NCI-H345 (cell line): ENCODE measurements around the gene GPRC5B.

Experiments
- DNase-seq: peaks from one replicate; lab custom pipeline; 2025; lab: John Stamatoyannopoulos, UW

The GPRC5B gene

DNA sequence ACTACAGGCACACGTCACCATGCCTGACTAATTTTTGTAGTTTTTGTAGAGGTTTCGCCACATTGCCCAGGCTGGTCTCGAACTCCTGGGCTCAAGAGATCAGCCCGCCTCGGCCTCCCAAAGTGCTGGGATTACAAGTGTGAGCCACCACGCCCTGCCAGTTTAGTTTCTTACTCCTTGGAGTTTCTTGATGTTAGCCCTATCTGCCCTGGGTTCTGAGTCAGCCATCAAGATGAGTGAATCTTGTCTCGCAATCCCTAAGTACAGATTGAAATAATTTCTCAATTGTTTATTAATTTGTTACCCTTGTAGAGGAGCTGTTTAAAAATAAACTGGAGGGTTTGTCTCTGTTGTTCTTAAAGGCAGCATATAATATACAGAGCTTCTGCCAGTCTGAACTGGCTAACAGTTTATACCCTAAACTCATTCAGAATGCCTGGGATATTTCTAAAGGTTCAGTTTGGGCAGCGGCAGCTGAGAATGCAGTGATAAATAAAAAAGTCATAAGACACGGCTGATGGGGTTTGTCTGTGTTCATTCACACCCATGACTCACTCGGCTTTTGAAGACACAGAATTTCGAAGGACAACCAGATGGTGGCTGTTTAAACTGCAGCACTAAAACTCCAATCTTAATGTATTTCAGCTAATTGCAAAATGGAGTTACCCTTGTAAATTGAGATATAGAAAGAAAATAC lies 39.6 kb downstream of the GPRC5B start:
- no peak for DNase-seq

DNA sequence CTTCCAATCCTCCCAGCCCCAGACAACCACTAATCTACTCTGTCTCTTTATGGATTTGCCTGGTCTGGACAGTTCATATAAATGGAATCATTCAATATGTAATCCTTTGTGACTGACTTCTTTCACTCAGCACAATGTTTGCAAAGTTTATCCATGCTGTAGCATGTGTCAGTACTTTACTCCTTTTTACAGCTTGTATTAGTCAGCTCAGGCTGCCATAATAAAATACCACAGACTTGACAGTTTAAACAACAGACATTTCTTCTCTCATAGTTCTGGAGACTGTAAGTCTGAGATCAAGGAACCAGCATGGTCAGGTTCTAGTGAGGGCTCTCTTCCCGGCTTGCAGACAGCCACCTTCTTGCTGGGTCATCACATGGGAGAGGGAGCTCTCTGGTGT lies 41.3 kb downstream of the GPRC5B start:
- DNase-seq, result no peak

- DNase-seq, result no peak
These were observed 42.1 kb downstream of the GPRC5B start for GRCh38 chr16:19842426-19843157.

GRCh38 chr16:19841184-19841583 lies 43.5 kb downstream of the GPRC5B start:
- no peak for DNase-seq

- DNase-seq, result peak; percentile 57
These were observed 44.0 kb downstream of the GPRC5B start for GRCh38 chr16:19840524-19841110.

- no peak for DNase-seq
These were observed 46.5 kb downstream of the GPRC5B start for GRCh38 chr16:19837984-19838707.

- DNase-seq, result no peak
These were observed 47.2 kb downstream of the GPRC5B start for GRCh38 chr16:19837331-19837980.

DNA sequence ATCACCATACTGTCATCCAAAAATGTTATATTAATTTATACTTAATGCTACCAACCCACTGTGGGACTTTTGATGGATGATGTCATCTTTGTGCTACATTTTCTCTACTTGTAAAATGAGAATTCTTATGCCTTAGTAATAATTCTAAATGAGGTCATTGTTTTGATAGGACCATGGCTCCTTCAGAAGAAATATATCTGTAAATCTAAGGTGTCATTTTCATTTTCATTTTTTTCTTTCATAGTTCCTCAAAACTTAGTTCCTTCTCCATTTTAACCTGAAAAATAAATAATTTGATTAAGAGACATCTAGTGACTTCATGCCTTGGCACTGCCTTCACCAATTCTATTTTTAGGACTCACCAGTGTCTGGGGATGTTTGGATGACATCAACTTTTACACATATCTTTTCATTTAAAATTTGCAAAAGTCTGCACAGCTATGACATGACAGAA lies 48.7 kb downstream of the GPRC5B start:
- no peak for DNase-seq

GRCh38 chr16:19835196-19835595 lies 49.5 kb downstream of the GPRC5B start:
- DNase-seq, result no peak

- DNase-seq, result no peak
These were observed 51.1 kb downstream of the GPRC5B start for GRCh38 chr16:19833581-19833980.

GRCh38 chr16:19833176-19833575 lies 51.5 kb downstream of the GPRC5B start:
- no peak for DNase-seq

DNA sequence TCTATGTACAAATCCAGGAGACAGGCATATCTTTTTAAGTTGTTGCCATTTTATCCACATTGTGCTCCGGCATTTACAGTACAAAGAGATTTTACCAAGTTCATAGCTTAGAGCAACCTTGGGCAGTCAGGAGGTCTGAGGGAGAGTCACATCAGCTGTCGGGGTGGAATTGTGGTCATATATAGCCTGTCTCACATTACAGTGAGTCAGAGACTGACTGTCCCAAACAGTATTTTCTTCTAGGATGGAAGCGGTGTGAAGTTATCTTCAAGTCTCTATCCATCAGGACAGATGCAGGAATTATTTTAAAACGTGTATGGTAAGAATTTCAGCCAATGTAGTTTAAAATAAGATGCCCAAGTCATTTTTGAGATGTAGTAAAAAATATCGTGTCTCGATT lies 53.0 kb downstream of the GPRC5B start:
- no peak for DNase-seq

GRCh38 chr16:19830902-19831560 lies 53.6 kb downstream of the GPRC5B start:
- DNase-seq, result no peak

DNA sequence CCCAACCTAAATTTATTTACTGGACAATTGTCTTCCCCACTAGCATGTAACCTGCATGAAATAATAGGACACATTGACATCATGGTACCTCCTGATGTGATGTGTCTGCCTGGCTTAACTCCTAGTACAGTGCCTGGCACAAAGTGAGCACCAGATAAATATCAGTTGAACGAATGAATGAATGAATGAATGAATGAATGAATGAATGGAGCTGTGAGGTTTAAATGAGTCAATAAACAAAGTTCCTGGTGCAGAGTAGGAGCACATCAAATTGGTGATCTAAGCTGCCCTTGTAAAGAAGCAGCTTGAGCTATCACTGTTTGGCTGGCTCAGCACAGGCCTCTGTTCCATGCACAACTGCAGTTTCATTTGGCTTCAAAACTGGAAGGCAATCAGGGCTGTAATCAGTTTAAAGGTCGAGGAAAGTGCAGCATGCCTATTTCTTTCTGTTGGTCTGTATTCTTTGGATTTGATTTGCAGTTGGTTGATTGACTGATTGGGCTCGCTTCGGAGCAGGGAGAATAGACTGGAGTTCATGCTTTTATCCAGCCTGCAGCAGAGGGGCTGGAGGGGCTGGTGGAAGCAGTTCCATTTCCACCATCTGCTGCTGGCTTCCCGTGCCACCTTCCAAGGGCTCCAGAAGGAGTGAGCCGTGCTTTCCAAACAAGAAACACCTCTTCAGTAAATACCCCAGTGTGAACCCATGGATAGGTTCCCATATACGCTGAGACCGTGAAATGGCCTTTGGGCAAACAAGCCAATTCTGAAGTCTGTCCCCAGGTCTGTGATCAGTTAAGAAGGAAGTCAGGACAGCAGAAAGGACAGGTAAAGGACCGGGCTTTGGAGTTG lies 54.6 kb downstream of the GPRC5B start:
- DNase-seq, result no peak

GRCh38 chr16:19824216-19824615 lies 60.4 kb downstream of the GPRC5B start:
- DNase-seq, result no peak

- no peak for DNase-seq
These were observed 61.3 kb downstream of the GPRC5B start for GRCh38 chr16:19823322-19823721.

DNA sequence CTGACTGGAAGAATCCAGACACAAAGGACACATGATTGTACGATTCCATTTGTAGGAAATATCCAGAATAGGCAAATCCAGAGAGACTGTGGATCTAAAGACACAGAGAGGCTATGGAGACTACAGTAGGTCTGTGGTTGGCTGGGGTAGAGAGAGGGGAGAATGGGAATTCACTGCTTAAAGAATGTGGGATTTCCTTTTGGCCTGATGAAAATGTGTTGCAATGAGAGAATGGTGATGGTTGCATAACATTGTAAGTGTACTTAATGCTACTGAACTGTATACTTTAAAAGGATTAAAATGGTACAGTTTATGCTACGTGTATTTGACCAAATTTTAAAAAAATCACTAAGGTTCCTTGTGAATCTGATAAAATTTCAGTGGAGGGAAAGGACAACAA lies 62.1 kb downstream of the GPRC5B start:
- DNase-seq, result no peak

DNA sequence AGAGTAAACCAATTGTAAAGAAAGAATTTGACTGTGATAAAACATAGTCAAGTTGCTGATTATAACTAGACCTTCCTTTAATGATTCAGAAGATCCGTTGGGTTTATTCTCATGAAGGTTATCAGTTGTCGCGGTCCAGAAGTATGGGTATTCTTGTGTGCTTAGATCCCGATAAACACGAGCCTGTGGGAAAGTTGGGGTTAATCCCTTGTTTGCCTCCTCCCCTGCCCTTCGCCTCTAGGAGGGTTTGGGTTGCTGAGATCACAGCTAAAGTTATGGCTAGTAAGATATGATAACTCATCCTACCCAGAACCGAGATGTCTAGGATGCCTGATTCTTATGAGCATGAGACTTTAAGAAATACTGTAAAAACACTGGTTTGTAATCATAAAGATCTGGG lies 66.8 kb downstream of the GPRC5B start:
- DNase-seq, result no peak

- no peak for DNase-seq
These were observed 67.5 kb downstream of the GPRC5B start for GRCh38 chr16:19817122-19817521.

DNA sequence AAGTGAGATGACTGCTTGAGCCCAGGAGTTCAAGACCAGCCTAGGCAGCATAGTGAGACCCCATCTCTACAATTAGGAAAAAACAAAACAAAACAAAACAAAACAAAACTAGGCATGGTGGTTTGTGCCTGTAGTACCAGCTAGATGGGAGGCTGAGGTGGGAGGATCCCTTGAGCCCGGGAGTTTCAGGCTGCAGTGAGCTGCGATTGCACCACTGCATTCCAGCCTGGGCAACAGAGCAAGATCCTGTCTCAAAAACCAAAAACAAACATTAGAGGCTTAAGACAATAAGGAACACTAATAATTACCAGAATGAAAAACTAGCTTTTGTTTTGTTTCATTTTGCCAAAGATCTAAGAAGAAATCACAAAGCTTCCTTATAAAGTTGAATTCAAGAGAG lies 69.2 kb downstream of the GPRC5B start:
- DNase-seq, result no peak

GRCh38 chr16:19812986-19813385 lies 71.7 kb downstream of the GPRC5B start:
- no peak for DNase-seq
